ENCODE data around the gene KRT71. TPM values are rescaled to one million over a fixed set of nuclear protein-coding genes. Genes with fewer than 3 reads are reported as not detected.

Gene KRT71
- total RNA-seq: not detected

DNA sequence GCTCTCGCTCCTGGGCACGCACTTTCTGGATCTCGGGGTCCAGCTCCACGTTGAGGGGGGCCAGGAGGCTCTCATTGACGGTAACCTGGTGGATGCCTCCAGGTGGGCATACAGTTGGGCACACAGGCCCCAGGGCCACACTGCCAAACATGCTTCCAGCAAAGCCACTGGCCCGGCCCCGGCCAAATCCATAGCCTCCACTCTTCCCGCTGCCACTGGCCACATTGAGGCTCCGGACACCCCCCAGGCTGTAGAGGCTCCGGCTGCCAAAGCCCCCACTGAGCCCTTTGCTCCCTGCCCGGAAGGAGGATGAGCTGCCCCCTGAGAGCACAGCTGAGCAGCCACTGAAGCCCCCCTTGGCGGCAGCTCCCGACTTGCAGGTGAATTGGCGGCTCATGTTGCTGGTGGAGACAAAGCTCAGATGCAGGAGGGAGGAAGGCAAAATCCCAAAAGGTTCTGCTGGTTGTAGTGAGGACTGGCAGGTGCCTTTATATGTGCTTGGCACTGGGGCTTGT is at the start of gene KRT71:
TSS of gene KRT71 (minus strand) at position 465 of the 515 bp plus-strand sequence. CDS start at position 397, 68 bp downstream.
- in situ Hi-C loops (cut with MboI; ENCODE audit: low sequenced_read_pairs in 4 of 4) (no loop called here), intact Hi-C loops (cut with DNase I; ENCODE audit: low total_unique reads) (no loop called here)
- Histone ChIP-seq H3K27ac (no peak within 1 kb of the TSS), H3K9me3 (no peaks in the 10 kb centered on the region), H3K4me1 (no peaks in the 10 kb centered on the region), H3K4me3 (no peak within 1 kb of the TSS), H3K36me3 (no peaks in the 10 kb centered on the region), H3K27me3 (peaks cover 0 to 3% (median 0%) of the 10 kb centered on the region in 3 donors)
- no peak for TF ChIP-seq POLR2A (IDR thresholded peaks at IDR 0.05)
- TF ChIP-seq, protein P1, sequence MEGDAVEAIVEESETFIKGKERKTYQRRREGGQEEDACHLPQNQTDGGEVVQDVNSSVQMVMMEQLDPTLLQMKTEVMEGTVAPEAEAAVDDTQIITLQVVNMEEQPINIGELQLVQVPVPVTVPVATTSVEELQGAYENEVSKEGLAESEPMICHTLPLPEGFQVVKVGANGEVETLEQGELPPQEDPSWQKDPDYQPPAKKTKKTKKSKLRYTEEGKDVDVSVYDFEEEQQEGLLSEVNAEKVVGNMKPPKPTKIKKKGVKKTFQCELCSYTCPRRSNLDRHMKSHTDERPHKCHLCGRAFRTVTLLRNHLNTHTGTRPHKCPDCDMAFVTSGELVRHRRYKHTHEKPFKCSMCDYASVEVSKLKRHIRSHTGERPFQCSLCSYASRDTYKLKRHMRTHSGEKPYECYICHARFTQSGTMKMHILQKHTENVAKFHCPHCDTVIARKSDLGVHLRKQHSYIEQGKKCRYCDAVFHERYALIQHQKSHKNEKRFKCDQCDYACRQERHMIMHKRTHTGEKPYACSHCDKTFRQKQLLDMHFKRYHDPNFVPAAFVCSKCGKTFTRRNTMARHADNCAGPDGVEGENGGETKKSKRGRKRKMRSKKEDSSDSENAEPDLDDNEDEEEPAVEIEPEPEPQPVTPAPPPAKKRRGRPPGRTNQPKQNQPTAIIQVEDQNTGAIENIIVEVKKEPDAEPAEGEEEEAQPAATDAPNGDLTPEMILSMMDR (IDR thresholded peaks at IDR 0.05 in 4 of 5, conservative IDR thresholded peaks at IDR 0.05 in 1 of 5): no peak
- no peak for ATAC-seq
- DNase-seq: no peak

DNA sequence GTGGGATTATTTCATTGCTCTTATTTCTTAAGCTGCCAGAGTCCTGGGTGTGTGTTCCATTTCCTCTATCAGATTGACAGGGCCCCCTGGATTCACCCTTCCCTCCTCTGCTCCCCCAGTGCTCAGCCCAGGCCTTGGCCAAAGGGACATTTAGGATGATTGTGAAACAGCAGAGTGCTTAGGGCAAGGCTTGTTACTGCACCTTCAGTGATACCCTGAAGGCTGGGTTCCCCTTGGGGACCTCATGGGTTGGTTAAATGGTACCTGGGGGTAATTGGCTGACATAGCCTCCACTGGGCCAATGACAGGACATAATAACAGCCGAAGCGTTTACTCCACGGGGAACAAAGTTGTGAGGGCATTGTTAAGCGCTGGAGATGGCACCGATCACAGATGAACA is 49.6 kb upstream of the KRT71 start:
- intact Hi-C loops (cut with DNase I; ENCODE audit: low total_unique reads): no loop called here
- TF ChIP-seq POLR2A (IDR thresholded peaks at IDR 0.05): no peak
- TF ChIP-seq, protein P1 (IDR thresholded peaks at IDR 0.05 in 4 of 5, conservative IDR thresholded peaks at IDR 0.05 in 1 of 5): no peak
- Histone ChIP-seq H3K4me3 (no peak overlapping the region), H3K36me3 (no peaks in the 10 kb centered on the region), H3K9me3 (no peaks in the 10 kb centered on the region), H3K4me1 (no peaks in the 10 kb centered on the region), H3K27me3 (peaks cover 15 to 32% (median 20%) of the 10 kb centered on the region in 3 donors), H3K27ac (no peak overlapping the region)
- DNase-seq (no peak), ATAC-seq (no peak)
- in situ Hi-C loops (cut with MboI; ENCODE audit: low sequenced_read_pairs in 4 of 4): no loop called here

DNA sequence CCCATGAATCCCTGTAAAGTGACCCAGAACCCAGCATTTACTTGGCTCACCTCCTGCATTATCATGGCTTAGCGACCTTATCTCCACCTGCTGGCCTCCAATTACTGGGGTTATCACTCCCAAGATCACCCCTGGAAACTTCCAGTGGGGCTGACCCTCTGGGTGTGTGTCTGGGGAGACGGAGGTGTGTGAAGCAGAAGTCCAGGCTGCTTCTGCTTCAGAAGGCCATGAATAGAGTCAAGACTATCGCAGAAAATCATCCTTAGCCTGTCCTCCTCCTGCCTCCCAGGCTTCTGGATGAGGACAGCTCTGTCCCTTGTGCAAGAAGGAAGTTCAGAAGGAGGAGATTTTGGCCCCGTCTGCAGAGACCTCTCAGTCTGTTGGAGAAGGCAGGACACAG is 48.7 kb upstream of the KRT71 start:
- Histone ChIP-seq H3K9me3 (no peaks in the 10 kb centered on the region), H3K27me3 (peaks cover 15 to 32% (median 20%) of the 10 kb centered on the region in 3 donors), H3K27ac (no peak overlapping the region), H3K36me3 (no peaks in the 10 kb centered on the region), H3K4me3 (no peak overlapping the region), H3K4me1 (no peaks in the 10 kb centered on the region)
- ATAC-seq (no peak), DNase-seq (no peak)
- in situ Hi-C loops (cut with MboI; ENCODE audit: low sequenced_read_pairs in 4 of 4): no loop called here
- TF ChIP-seq POLR2A (IDR thresholded peaks at IDR 0.05): no peak
- TF ChIP-seq, protein P1 (IDR thresholded peaks at IDR 0.05 in 4 of 5, conservative IDR thresholded peaks at IDR 0.05 in 1 of 5): no peak
- intact Hi-C loops (cut with DNase I; ENCODE audit: low total_unique reads): no loop called here

DNA sequence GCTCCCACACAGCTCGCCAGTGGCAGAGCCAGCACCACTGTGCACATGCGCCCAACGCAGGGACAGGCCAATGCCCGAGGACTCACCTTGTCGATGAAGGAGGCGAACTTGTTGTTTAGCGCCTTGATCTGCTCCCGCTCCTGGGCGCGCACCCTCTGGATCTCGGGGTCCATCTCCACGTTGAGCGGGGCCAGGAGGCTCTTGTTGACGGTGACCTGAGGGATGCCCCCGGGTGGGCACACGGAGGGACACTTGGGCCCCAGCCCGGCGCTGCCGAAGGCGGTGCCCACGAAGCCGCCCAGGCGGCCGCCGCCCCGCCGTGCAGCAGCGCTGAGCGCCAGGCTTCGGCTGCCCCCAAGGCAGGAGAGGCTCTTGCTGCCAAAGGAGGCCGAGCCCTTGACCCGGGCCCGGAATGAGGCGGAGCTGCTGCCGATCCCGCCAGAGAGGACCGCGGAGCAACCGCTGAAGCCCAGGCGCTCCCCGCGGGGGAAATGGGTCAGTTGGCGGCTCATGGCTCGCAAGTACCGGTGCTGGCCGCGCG is 48.1 kb upstream of the KRT71 start, which contains the start of gene KRT72:
TSS of gene KRT72 (minus strand) at position 523 of the 541 bp plus-strand sequence. CDS start at position 512, 11 bp downstream.
- in situ Hi-C loops (cut with MboI; ENCODE audit: low sequenced_read_pairs in 4 of 4): no loop called here
- no peaks in the 10 kb centered on the region for H3K9me3 ChIP-seq
- ATAC-seq: no peak

More for the DNA sequence above, 48.1 kb upstream of the KRT71 start, which contains the start of gene KRT72:
- H3K4me3 ChIP-seq: no peak within 1 kb of the TSS
- no peaks in the 10 kb centered on the region for H3K36me3 ChIP-seq
- H3K4me1 ChIP-seq: no peaks in the 10 kb centered on the region
- H3K27ac ChIP-seq: no peak within 1 kb of the TSS
- DNase-seq: no peak
- TF ChIP-seq POLR2A (IDR thresholded peaks at IDR 0.05): no peak
- TF ChIP-seq, protein P1 (IDR thresholded peaks at IDR 0.05 in 4 of 5, conservative IDR thresholded peaks at IDR 0.05 in 1 of 5): no peak
- intact Hi-C loops (cut with DNase I; ENCODE audit: low total_unique reads): no loop called here
- H3K27me3 ChIP-seq: peaks cover 15 to 32% (median 20%) of the 10 kb centered on the region in 3 donors
